Measurements from ENCODE around the gene PRR18. TPM values are rescaled to one million over a fixed set of nuclear protein-coding genes. Genes with fewer than 3 reads are reported as not detected.

The PRR18 gene
- total and polyA plus RNA-seq, 2 of the 13 experiments (the other 11 are each of a cell fraction or from before 2014, with no cell fraction given), result 0.04 TPM

DNA sequence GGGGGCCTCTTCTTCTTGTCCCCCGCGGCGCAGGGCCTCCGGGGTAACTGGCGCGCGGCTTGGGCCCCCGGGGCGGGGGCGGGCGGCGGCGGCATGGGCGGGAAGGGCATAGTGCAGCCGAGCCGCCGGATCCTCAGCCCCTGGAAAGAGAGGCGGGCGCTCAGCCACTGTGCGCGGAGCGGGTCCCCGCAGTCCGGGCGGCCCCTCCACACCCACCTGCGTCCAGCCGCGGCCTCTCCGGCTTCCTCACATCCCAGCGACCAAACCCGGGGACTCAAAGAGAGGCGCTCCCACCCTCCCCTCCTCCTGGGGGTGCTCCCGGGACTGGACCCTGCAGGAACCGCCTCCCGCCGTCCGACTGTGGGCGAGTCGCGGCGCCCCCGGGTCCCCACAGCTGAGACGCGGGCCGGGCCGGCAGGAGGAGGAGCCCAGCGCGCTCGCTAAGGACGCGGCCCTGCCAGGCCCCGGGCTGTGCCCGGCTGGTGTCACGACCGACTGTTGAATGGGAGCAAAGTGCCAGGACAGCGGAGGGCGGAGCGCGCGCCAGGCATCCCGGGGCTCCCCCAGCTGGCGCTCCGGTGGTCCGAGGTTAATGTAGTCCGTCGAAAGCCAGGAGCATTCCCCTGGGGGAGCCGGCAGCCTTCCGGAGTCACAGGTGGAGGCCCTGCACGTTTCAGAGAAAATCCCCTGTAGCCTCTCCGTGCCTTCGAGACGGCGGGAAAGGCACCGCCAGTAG is at the start of gene PRR18 (continued):
- TF ChIP-seq, protein P1, sequence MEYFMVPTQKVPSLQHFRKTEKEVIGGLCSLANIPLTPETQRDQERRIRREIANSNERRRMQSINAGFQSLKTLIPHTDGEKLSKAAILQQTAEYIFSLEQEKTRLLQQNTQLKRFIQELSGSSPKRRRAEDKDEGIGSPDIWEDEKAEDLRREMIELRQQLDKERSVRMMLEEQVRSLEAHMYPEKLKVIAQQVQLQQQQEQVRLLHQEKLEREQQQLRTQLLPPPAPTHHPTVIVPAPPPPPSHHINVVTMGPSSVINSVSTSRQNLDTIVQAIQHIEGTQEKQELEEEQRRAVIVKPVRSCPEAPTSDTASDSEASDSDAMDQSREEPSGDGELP (IDR thresholded peaks at IDR 0.05; ENCODE audit: borderline replicate concordance, low read depth), result peak; percentile 32; the same call in 1 of the 2 replicates
- TF ChIP-seq, protein P2, sequence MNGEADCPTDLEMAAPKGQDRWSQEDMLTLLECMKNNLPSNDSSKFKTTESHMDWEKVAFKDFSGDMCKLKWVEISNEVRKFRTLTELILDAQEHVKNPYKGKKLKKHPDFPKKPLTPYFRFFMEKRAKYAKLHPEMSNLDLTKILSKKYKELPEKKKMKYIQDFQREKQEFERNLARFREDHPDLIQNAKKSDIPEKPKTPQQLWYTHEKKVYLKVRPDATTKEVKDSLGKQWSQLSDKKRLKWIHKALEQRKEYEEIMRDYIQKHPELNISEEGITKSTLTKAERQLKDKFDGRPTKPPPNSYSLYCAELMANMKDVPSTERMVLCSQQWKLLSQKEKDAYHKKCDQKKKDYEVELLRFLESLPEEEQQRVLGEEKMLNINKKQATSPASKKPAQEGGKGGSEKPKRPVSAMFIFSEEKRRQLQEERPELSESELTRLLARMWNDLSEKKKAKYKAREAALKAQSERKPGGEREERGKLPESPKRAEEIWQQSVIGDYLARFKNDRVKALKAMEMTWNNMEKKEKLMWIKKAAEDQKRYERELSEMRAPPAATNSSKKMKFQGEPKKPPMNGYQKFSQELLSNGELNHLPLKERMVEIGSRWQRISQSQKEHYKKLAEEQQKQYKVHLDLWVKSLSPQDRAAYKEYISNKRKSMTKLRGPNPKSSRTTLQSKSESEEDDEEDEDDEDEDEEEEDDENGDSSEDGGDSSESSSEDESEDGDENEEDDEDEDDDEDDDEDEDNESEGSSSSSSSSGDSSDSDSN (CRISPR knock-in tag; IDR thresholded peaks at IDR 0.05), result peak; percentile 68; the same call in 1 of the 2 replicates
- TF ChIP-seq NRL (CRISPR knock-in tag; IDR thresholded peaks at IDR 0.05; ENCODE audit: borderline replicate concordance), result peak; percentile 41; the same call in 1 of the 2 replicates
- TF ChIP-seq, protein P3, sequence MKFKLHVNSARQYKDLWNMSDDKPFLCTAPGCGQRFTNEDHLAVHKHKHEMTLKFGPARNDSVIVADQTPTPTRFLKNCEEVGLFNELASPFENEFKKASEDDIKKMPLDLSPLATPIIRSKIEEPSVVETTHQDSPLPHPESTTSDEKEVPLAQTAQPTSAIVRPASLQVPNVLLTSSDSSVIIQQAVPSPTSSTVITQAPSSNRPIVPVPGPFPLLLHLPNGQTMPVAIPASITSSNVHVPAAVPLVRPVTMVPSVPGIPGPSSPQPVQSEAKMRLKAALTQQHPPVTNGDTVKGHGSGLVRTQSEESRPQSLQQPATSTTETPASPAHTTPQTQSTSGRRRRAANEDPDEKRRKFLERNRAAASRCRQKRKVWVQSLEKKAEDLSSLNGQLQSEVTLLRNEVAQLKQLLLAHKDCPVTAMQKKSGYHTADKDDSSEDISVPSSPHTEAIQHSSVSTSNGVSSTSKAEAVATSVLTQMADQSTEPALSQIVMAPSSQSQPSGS (CRISPR knock-in tag; IDR thresholded peaks at IDR 0.05), result no peak
- TF ChIP-seq CENPX (CRISPR knock-in tag; IDR thresholded peaks at IDR 0.05), result no peak
- TF ChIP-seq DR1 (CRISPR knock-in tag; IDR thresholded peaks at IDR 0.05), result peak; percentile 41; the same call in 1 of the 2 replicates
- TF ChIP-seq, protein P4, sequence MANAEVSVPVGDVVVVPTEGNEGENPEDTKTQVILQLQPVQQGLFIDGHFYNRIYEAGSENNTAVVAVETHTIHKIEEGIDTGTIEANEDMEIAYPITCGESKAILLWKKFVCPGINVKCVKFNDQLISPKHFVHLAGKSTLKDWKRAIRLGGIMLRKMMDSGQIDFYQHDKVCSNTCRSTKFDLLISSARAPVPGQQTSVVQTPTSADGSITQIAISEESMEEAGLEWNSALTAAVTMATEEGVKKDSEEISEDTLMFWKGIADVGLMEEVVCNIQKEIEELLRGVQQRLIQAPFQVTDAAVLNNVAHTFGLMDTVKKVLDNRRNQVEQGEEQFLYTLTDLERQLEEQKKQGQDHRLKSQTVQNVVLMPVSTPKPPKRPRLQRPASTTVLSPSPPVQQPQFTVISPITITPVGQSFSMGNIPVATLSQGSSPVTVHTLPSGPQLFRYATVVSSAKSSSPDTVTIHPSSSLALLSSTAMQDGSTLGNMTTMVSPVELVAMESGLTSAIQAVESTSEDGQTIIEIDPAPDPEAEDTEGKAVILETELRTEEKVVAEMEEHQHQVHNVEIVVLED (CRISPR knock-in tag; IDR thresholded peaks at IDR 0.05; ENCODE audit: borderline replicate concordance), result peak; percentile 28; the same call in 1 of the 2 replicates
- peak; percentile 81; the same call in 1 of the 2 replicates for TF ChIP-seq ZNF501 (CRISPR knock-in tag; IDR thresholded peaks at IDR 0.05)
- no peak for TF ChIP-seq REL (CRISPR knock-in tag; conservative IDR thresholded peaks at IDR 0.05)
- peak; percentile 37; the same call in 1 of the 2 replicates for TF ChIP-seq PHF8 (CRISPR knock-in tag; IDR thresholded peaks at IDR 0.05)
- TF ChIP-seq, protein P5, sequence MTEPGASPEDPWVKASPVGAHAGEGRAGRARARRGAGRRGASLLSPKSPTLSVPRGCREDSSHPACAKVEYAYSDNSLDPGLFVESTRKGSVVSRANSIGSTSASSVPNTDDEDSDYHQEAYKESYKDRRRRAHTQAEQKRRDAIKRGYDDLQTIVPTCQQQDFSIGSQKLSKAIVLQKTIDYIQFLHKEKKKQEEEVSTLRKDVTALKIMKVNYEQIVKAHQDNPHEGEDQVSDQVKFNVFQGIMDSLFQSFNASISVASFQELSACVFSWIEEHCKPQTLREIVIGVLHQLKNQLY (CRISPR knock-in tag; IDR thresholded peaks at IDR 0.05), result no peak
- no peak for TF ChIP-seq ZNF3 (CRISPR knock-in tag; IDR thresholded peaks at IDR 0.05)
- no peak for TF ChIP-seq ZFP36L2 (CRISPR knock-in tag; IDR thresholded peaks at IDR 0.05)
- 0 out of 2 replicates have a peak, but pooled peaks have one; percentile 46 for TF ChIP-seq ZNF572 (CRISPR knock-in tag; IDR thresholded peaks at IDR 0.05)
- TF ChIP-seq ZNF782 (CRISPR knock-in tag; IDR thresholded peaks at IDR 0.05; ENCODE audit: borderline replicate concordance), result peak; percentile 43; the same call in 1 of the 2 replicates
- TF ChIP-seq HMG20A (CRISPR knock-in tag; IDR thresholded peaks at IDR 0.05; ENCODE audit: borderline replicate concordance), result no peak
- TF ChIP-seq, protein P6, sequence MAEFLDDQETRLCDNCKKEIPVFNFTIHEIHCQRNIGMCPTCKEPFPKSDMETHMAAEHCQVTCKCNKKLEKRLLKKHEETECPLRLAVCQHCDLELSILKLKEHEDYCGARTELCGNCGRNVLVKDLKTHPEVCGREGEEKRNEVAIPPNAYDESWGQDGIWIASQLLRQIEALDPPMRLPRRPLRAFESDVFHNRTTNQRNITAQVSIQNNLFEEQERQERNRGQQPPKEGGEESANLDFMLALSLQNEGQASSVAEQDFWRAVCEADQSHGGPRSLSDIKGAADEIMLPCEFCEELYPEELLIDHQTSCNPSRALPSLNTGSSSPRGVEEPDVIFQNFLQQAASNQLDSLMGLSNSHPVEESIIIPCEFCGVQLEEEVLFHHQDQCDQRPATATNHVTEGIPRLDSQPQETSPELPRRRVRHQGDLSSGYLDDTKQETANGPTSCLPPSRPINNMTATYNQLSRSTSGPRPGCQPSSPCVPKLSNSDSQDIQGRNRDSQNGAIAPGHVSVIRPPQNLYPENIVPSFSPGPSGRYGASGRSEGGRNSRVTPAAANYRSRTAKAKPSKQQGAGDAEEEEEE (CRISPR knock-in tag; IDR thresholded peaks at IDR 0.05; ENCODE audit: borderline replicate concordance), result no peak
- 0 out of 2 replicates have a peak, but pooled peaks have one; percentile 26 for TF ChIP-seq ZNF564 (CRISPR knock-in tag; IDR thresholded peaks at IDR 0.05)

Data from HepG2 (cell line).